Right lung (tissue), 5 donors: ENCODE data around the gene SPDYE17. TPM values are rescaled to one million over a fixed set of nuclear protein-coding genes. Genes with fewer than 3 reads are reported as not detected.
"Not testable (repeated sequence)": the region's sequence is repeated elsewhere in the genome, so short reads cannot be mapped to it uniquely, and the experiment has no call there.

ENCODE experiments used
- DNase-seq, 2 donors: peaks; one replicate each; pipeline ENCODE4 v3.0.0-alpha.2; 2013
- polyA plus RNA-seq, 5 donors: library from polyadenylated mRNA; unstranded; fragments of 120-200 nt; gene quantifications; one replicate each; pipeline versions ENCODE4 v1.2.1 to v1.2.3, GENCODE V29; 2013; ENCODE audit warnings: inconsistent platforms in 1 of 5, low replicate concordance in 1 of 5; ENCODE audit not compliant: insufficient read length in 5 of 5, insufficient read depth in 1 of 5

The SPDYE17 gene
- polyA plus RNA-seq, 5 donors: not detected

GRCh38 chr7:76998764-76999450 is 33.3 kb downstream of the SPDYE17 start:
- not testable (repeated sequence) for DNase-seq

- no peak for DNase-seq
Observed at GRCh38 chr7:76998285-76998589, 33.9 kb downstream of the SPDYE17 start.

- DNase-seq: no peak
Observed at GRCh38 chr7:76997381-76998284, 34.5 kb downstream of the SPDYE17 start.

- not testable (repeated sequence) for DNase-seq
Observed at GRCh38 chr7:76996932-76997331, 35.2 kb downstream of the SPDYE17 start.

- not testable (repeated sequence) for DNase-seq
Observed at GRCh38 chr7:76994286-76994685, 37.9 kb downstream of the SPDYE17 start.

GRCh38 chr7:76993831-76994230 is 38.3 kb downstream of the SPDYE17 start:
- not testable (repeated sequence) for DNase-seq

- DNase-seq: not testable (repeated sequence)
Observed at GRCh38 chr7:76992871-76993270, 39.3 kb downstream of the SPDYE17 start.

GRCh38 chr7:76992204-76992603 is 40.0 kb downstream of the SPDYE17 start:
- DNase-seq: not testable (repeated sequence)

GRCh38 chr7:76990202-76990601 is 42.0 kb downstream of the SPDYE17 start:
- not testable (repeated sequence) for DNase-seq

GRCh38 chr7:76985924-76986717 is 46.0 kb downstream of the SPDYE17 start:
- not testable (repeated sequence) for DNase-seq

- not testable (repeated sequence) for DNase-seq
Observed at GRCh38 chr7:76984784-76985136, 47.4 kb downstream of the SPDYE17 start.

GRCh38 chr7:76983937-76984783 is 48.0 kb downstream of the SPDYE17 start:
- not testable (repeated sequence) for DNase-seq

- not testable (repeated sequence) for DNase-seq
Observed at GRCh38 chr7:76983333-76983732, 48.8 kb downstream of the SPDYE17 start.

- not testable (repeated sequence) for DNase-seq
Observed at GRCh38 chr7:76982501-76982900, 49.7 kb downstream of the SPDYE17 start.

GRCh38 chr7:76981187-76981970 is 50.8 kb downstream of the SPDYE17 start:
- not testable (repeated sequence) for DNase-seq

- not testable (repeated sequence) for DNase-seq
Observed at GRCh38 chr7:76980576-76980975, 51.6 kb downstream of the SPDYE17 start.

GRCh38 chr7:76977761-76978367 is 54.3 kb downstream of the SPDYE17 start:
- not testable (repeated sequence) for DNase-seq

- not testable (repeated sequence) for DNase-seq
Observed at GRCh38 chr7:76974793-76975579, 57.2 kb downstream of the SPDYE17 start.

GRCh38 chr7:76974336-76974735 is 57.8 kb downstream of the SPDYE17 start:
- not testable (repeated sequence) for DNase-seq
